HK-2 (cell line): ENCODE data around the gene PRKG1.

ENCODE experiments used
- DNase-seq: peaks from one replicate; pipeline ENCODE4 v3.0.0-alpha.2; 2018; ENCODE audit not compliant: unreplicated experiment

Gene PRKG1

GRCh38 chr10:52313933-52314821 lies 1239.9 kb downstream of the PRKG1 start, which contains the start of gene DKK1:
Gene DKK1, plus strand, starts transcription at chr10:52314281. Its CDS starts 154 bp downstream, at chr10:52314435.
- DNase-seq, result peak; percentile 87

GRCh38 chr10:52314822-52315552 lies 1240.7 kb downstream of the PRKG1 start:
- no peak for DNase-seq

GRCh38 chr10:52316001-52316400 lies 1241.7 kb downstream of the PRKG1 start:
- no peak for DNase-seq

- no peak for DNase-seq
Measured at GRCh38 chr10:52316500-52316899, 1242.2 kb downstream of the PRKG1 start.

- no peak for DNase-seq
Measured at GRCh38 chr10:52318136-52318701, 1243.9 kb downstream of the PRKG1 start.

GRCh38 chr10:52318822-52319464 lies 1244.7 kb downstream of the PRKG1 start:
- DNase-seq, result no peak

- DNase-seq, result no peak
Measured at GRCh38 chr10:52319926-52320325, 1245.6 kb downstream of the PRKG1 start.

GRCh38 chr10:52322323-52322722 lies 1248.0 kb downstream of the PRKG1 start:
- no peak for DNase-seq

- DNase-seq, result no peak
Measured at GRCh38 chr10:52322936-52323335, 1248.6 kb downstream of the PRKG1 start.

GRCh38 chr10:52326382-52326781 lies 1252.1 kb downstream of the PRKG1 start:
- no peak for DNase-seq

GRCh38 chr10:52331638-52332364 lies 1257.5 kb downstream of the PRKG1 start:
- DNase-seq, result no peak

- DNase-seq, result no peak
Measured at GRCh38 chr10:52332815-52333214, 1258.5 kb downstream of the PRKG1 start.

- DNase-seq, result no peak
Measured at GRCh38 chr10:52334595-52334994, 1260.3 kb downstream of the PRKG1 start.

- no peak for DNase-seq
Measured at GRCh38 chr10:52335665-52336064, 1261.4 kb downstream of the PRKG1 start.

- no peak for DNase-seq
Measured at GRCh38 chr10:52337225-52337624, 1262.9 kb downstream of the PRKG1 start.

GRCh38 chr10:52343439-52343838 lies 1269.2 kb downstream of the PRKG1 start:
- no peak for DNase-seq

GRCh38 chr10:52346394-52347326 lies 1272.4 kb downstream of the PRKG1 start:
- DNase-seq, result no peak

GRCh38 chr10:52347327-52347667 lies 1273.0 kb downstream of the PRKG1 start:
- no peak for DNase-seq
